SK-N-MC (cell line): ENCODE results near the gene TBX2.

Experiments
- EZH2 ChIP-seq: fragments of 200-600 bp; sonication (generic); IDR thresholded peaks from one replicate; pipeline ENCODE4 v1.6.1; 2017; ENCODE audit warnings: antibody characterized with exemption
- FOXP2 ChIP-seq: optimal IDR thresholded peaks from 2 replicates; pipeline ENCODE3; 2011; ENCODE audit warnings: mild to moderate bottlenecking, moderate library complexity; ENCODE audit not compliant: insufficient read depth; ENCODE audit errors: extremely low read length, control extremely low read depth
- POLR2AphosphoS5 ChIP-seq: IDR thresholded peaks from 2 replicates; pipeline ENCODE4 v1.6.1; 2012; ENCODE audit warnings: mild to moderate bottlenecking, low read depth, low read length, borderline replicate concordance

GRCh38 chr17:61380217-61380835 is 19.3 kb upstream of the TBX2 start:
- no peak for TF ChIP-seq POLR2AphosphoS5
- no peak for TF ChIP-seq EZH2
- TF ChIP-seq FOXP2: no peak
